Measurements from ENCODE around the gene ALDH18A1.

The ALDH18A1 gene

DNA sequence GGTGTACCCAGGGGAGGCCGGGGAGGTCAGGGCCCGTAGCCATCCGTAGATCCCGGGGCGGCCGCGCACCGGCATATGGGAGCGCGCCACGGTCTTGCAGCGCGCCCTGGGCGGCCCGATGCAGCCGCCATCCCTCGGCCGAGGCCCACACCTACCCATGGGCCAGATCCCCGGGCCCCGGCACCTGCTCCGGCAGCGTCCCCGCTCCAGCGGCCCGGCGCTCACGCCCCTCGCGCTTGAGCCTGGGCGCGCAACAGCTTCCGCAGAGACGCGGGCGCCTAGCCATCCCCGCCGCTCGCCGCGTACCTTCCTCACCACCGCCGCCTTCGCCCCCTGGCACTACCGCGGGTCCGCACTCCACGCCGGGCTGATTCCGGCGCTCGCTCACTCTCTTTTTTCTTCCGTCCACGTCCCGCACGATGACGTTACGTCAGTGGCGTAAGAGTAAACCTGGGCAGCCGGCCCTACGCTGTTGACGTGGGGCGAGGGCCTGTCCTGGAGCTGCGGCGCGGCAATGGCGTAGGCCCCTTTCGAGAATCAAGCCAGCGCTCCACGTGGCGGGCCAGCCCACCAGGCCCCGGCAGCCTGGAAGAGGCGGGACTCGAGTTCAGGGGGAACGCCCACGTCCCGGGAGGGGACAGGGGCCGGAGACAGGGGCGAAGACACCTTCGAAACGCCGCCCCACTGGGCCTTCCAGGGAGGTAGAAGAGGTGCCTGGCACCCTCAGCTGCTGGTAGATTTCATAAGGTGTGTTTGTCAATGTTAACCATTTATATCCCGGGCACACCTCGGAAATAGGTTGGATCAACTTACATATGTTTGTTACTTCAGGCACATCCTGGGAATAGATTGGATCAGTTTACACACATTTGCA lies at the start of gene ALDH18A1:
Gene ALDH18A1 (minus strand): TSS at position 421 of the 874 bp plus-strand sequence. CDS start 3,334 bp downstream, outside the sequence.
- H3K9me3 ChIP-seq (ENCODE audit: control insufficient read depth, low read length) = peaks cover under 1% of the 10 kb centered on the region
- H3K4me3 ChIP-seq (ENCODE audit: low read length) = peak within 1 kb of the TSS; percentile 90
- H3K27me3 ChIP-seq (replicated peaks; ENCODE audit: control insufficient read depth, insufficient read depth, low read length) = no peaks in the 10 kb centered on the region
- H3K36me3 ChIP-seq (ENCODE audit: control insufficient read depth, insufficient read depth, low read length, severe bottlenecking) = peaks cover 16% of the 10 kb centered on the region
- DNase-seq (ENCODE audit: low read depth) = peak; percentile 97
- peaks cover 11% of the 10 kb centered on the region for H3K4me1 ChIP-seq (ENCODE audit: control insufficient read depth, insufficient read depth, low read length)
- peak within 1 kb of the TSS; percentile 86 for H3K9ac ChIP-seq (ENCODE audit: low read length)

DNA sequence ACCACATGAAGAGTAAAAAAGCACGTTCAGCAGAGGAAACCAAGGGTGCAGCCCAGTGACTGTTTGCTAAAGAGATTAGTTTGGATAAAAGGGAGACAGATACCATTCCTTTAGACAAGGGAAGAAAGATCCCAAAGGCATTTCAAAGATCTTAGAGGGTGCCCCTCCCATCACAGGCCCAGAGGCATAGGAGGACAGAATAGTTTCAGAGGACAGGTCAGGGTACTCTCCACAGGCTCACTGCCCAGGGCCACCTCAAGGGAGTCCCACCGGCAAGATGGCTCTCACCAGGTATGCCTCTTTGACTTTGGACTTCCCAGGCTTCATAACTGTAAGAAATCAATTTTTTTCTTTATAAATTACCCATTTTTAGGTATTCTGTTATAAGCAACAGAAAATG lies 41.9 kb upstream of the ALDH18A1 start:
- no peak overlapping the region for H3K9ac ChIP-seq (ENCODE audit: low read length)
- no peaks in the 10 kb centered on the region for H3K27me3 ChIP-seq (replicated peaks; ENCODE audit: control insufficient read depth, insufficient read depth, low read length)
- H3K4me1 ChIP-seq (ENCODE audit: control insufficient read depth, insufficient read depth, low read length) = no peaks in the 10 kb centered on the region
- no peaks in the 10 kb centered on the region for H3K36me3 ChIP-seq (ENCODE audit: control insufficient read depth, insufficient read depth, low read length, severe bottlenecking)
- no peaks in the 10 kb centered on the region for H3K9me3 ChIP-seq (ENCODE audit: control insufficient read depth, low read length)
- no peak for DNase-seq (ENCODE audit: low read depth)
- H3K4me3 ChIP-seq (ENCODE audit: low read length) = no peak overlapping the region

- H3K4me1 ChIP-seq (ENCODE audit: control insufficient read depth, insufficient read depth, low read length) = peaks cover 8% of the 10 kb centered on the region
- no peaks in the 10 kb centered on the region for H3K9me3 ChIP-seq (ENCODE audit: control insufficient read depth, low read length)
- H3K4me3 ChIP-seq (ENCODE audit: low read length) = no peak overlapping the region
- no peaks in the 10 kb centered on the region for H3K36me3 ChIP-seq (ENCODE audit: control insufficient read depth, insufficient read depth, low read length, severe bottlenecking)
- H3K9ac ChIP-seq (ENCODE audit: low read length) = no peak overlapping the region
- H3K27me3 ChIP-seq (replicated peaks; ENCODE audit: control insufficient read depth, insufficient read depth, low read length) = no peaks in the 10 kb centered on the region
- no peak for DNase-seq (ENCODE audit: low read depth)
Observed at GRCh38 chr10:95697429-95697828, 40.9 kb upstream of the ALDH18A1 start.

DNA sequence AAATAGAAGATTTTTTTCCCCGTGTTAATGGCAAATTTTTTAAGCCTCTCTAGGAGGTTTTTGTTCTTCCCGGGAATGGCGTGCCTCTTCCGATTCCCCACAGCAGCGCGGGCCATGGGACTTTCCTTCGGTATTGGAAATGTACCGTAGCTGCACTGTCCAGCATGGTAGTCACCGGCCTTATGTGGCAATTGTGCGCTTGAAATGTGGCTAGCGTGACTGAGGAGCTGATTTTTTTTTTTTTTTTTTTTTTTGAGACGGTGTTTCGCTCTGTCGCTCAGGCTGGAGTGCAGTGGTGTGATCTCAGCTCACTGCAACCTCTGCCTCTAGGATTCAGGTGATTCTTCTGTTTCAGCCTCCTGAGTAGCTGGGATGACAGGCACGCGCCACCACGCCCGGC lies 38.2 kb upstream of the ALDH18A1 start:
- no peak for DNase-seq (ENCODE audit: low read depth)
- Histone ChIP-seq H3K4me1 (ENCODE audit: control insufficient read depth, insufficient read depth, low read length) (peaks cover 14% of the 10 kb centered on the region), H3K27me3 (replicated peaks; ENCODE audit: control insufficient read depth, insufficient read depth, low read length) (no peaks in the 10 kb centered on the region), H3K36me3 (ENCODE audit: control insufficient read depth, insufficient read depth, low read length, severe bottlenecking) (peaks cover 6% of the 10 kb centered on the region), H3K9ac (ENCODE audit: low read length) (peak overlapping the region; percentile 68), H3K9me3 (ENCODE audit: control insufficient read depth, low read length) (no peaks in the 10 kb centered on the region), H3K4me3 (ENCODE audit: low read length) (no peak overlapping the region)

- H3K9me3 ChIP-seq (ENCODE audit: control insufficient read depth, low read length) = no peaks in the 10 kb centered on the region
- H3K4me3 ChIP-seq (ENCODE audit: low read length) = peak within 1 kb of the TSS; percentile 95
- no peaks in the 10 kb centered on the region for H3K27me3 ChIP-seq (replicated peaks; ENCODE audit: control insufficient read depth, insufficient read depth, low read length)
- peaks cover 14% of the 10 kb centered on the region for H3K4me1 ChIP-seq (ENCODE audit: control insufficient read depth, insufficient read depth, low read length)
- peak within 1 kb of the TSS; percentile 89 for H3K9ac ChIP-seq (ENCODE audit: low read length)
- peak; percentile 100 for DNase-seq (ENCODE audit: low read depth)
- peaks cover 13% of the 10 kb centered on the region for H3K36me3 ChIP-seq (ENCODE audit: control insufficient read depth, insufficient read depth, low read length, severe bottlenecking)
Observed at GRCh38 chr10:95693668-95694534, 37.4 kb upstream of the ALDH18A1 start, which contains the start of gene TCTN3. Gene TCTN3 (minus strand): TSS chr10:95693927. CDS start chr10:95693899, 28 bp downstream.

GRCh38 chr10:95693071-95693667 lies 36.7 kb upstream of the ALDH18A1 start:
- H3K27me3 ChIP-seq (replicated peaks; ENCODE audit: control insufficient read depth, insufficient read depth, low read length) = no peaks in the 10 kb centered on the region
- peak; percentile 36 for DNase-seq (ENCODE audit: low read depth)

DNA sequence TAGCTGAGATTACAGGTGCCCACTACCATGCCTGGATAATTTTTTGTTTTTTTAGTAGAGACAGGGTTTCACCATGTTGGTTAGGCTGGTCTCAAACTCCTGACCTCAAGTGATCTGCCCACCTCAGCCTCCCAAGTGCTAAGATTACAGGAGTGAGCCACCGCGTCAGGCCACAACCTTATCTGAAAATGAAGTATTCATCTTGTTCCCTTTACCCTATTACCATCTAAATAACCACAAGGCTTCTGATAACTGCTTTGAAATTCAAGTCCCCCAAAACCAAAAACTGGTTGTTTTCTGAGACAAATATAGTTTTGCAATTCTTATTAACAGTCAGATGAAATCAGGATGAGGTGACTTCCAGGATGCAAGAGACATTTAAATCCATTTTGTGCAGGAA lies 34.8 kb upstream of the ALDH18A1 start:
- H3K27me3 ChIP-seq (replicated peaks; ENCODE audit: control insufficient read depth, insufficient read depth, low read length) = no peaks in the 10 kb centered on the region
- H3K36me3 ChIP-seq (ENCODE audit: control insufficient read depth, insufficient read depth, low read length, severe bottlenecking) = peaks cover 33% of the 10 kb centered on the region
- H3K9me3 ChIP-seq (ENCODE audit: control insufficient read depth, low read length) = no peaks in the 10 kb centered on the region
- H3K4me1 ChIP-seq (ENCODE audit: control insufficient read depth, insufficient read depth, low read length) = peaks cover 14% of the 10 kb centered on the region
- DNase-seq (ENCODE audit: low read depth) = no peak
- H3K4me3 ChIP-seq (ENCODE audit: low read length) = no peak overlapping the region
- no peak overlapping the region for H3K9ac ChIP-seq (ENCODE audit: low read length)

More at GRCh38 chr10:95693071-95693667, 36.7 kb upstream of the ALDH18A1 start:
- Histone ChIP-seq H3K36me3 (ENCODE audit: control insufficient read depth, insufficient read depth, low read length, severe bottlenecking) (peaks cover 18% of the 10 kb centered on the region), H3K9ac (ENCODE audit: low read length) (peak overlapping the region; percentile 89), H3K9me3 (ENCODE audit: control insufficient read depth, low read length) (no peaks in the 10 kb centered on the region), H3K4me3 (ENCODE audit: low read length) (peak overlapping the region; percentile 95), H3K4me1 (ENCODE audit: control insufficient read depth, insufficient read depth, low read length) (peaks cover 14% of the 10 kb centered on the region)

- Histone ChIP-seq H3K27me3 (replicated peaks; ENCODE audit: control insufficient read depth, insufficient read depth, low read length) (no peaks in the 10 kb centered on the region), H3K9me3 (ENCODE audit: control insufficient read depth, low read length) (no peaks in the 10 kb centered on the region), H3K4me1 (ENCODE audit: control insufficient read depth, insufficient read depth, low read length) (peaks cover 14% of the 10 kb centered on the region), H3K9ac (ENCODE audit: low read length) (no peak overlapping the region), H3K36me3 (ENCODE audit: control insufficient read depth, insufficient read depth, low read length, severe bottlenecking) (peaks cover 60% of the 10 kb centered on the region), H3K4me3 (ENCODE audit: low read length) (no peak overlapping the region)
- DNase-seq (ENCODE audit: low read depth) = no peak
Observed at GRCh38 chr10:95688648-95689047, 32.1 kb upstream of the ALDH18A1 start.

GRCh38 chr10:95683966-95684365 lies 27.5 kb upstream of the ALDH18A1 start:
- DNase-seq (ENCODE audit: low read depth) = no peak
- no peaks in the 10 kb centered on the region for H3K9me3 ChIP-seq (ENCODE audit: control insufficient read depth, low read length)
- H3K27me3 ChIP-seq (replicated peaks; ENCODE audit: control insufficient read depth, insufficient read depth, low read length) = no peaks in the 10 kb centered on the region
- H3K4me1 ChIP-seq (ENCODE audit: control insufficient read depth, insufficient read depth, low read length) = no peaks in the 10 kb centered on the region
- no peak overlapping the region for H3K4me3 ChIP-seq (ENCODE audit: low read length)
- peaks cover 84% of the 10 kb centered on the region for H3K36me3 ChIP-seq (ENCODE audit: control insufficient read depth, insufficient read depth, low read length, severe bottlenecking)
- no peak overlapping the region for H3K9ac ChIP-seq (ENCODE audit: low read length)

- Histone ChIP-seq H3K4me1 (ENCODE audit: control insufficient read depth, insufficient read depth, low read length) (peaks cover 6% of the 10 kb centered on the region), H3K9ac (ENCODE audit: low read length) (no peak overlapping the region), H3K36me3 (ENCODE audit: control insufficient read depth, insufficient read depth, low read length, severe bottlenecking) (peaks cover 50% of the 10 kb centered on the region), H3K9me3 (ENCODE audit: control insufficient read depth, low read length) (no peaks in the 10 kb centered on the region), H3K4me3 (ENCODE audit: low read length) (no peak overlapping the region), H3K27me3 (replicated peaks; ENCODE audit: control insufficient read depth, insufficient read depth, low read length) (no peaks in the 10 kb centered on the region)
- no peak for DNase-seq (ENCODE audit: low read depth)
Observed at GRCh38 chr10:95675403-95676116, 19.0 kb upstream of the ALDH18A1 start.
